Caco-2 (cell line): ENCODE data around the gene YAE1. TPM values are rescaled to one million over a fixed set of nuclear protein-coding genes. Genes with fewer than 3 reads are reported as not detected.

Experiments used
- BruUV-seq: library from RNA; stranded (reverse); fragments of 400-500 nt; replicated peaks from 2 replicates; lab custom pipeline; 2021; lab: Mats Ljungman, UMichigan
- CTCF ChIA-PET: fragments of 300-600 bp; sonication (Branson Sonifier 250); formaldehyde crosslinking; loops from one replicate; lab custom pipeline; 2022; ENCODE audit warnings: antibody characterized with exemption; lab: Charles Lee
- POLR2A ChIA-PET: fragments of 300-600 bp; sonication (Branson Sonifier 250); formaldehyde crosslinking; loops from one replicate; lab custom pipeline; 2022; ENCODE audit warnings: antibody characterized with exemption; lab: Charles Lee
- DNase-seq, 2 experiments: peaks; one replicate each; pipeline versions ENCODE4 v3.0.0 to v3.0.0-alpha.2; 2020 to 2022
- H3K27me3 ChIP-seq: replicated peaks from 2 replicates; pipeline ENCODE4 v1.6.0; 2011; ENCODE audit warnings: low read length; ENCODE audit not compliant: control insufficient read depth, insufficient read depth
- H3K36me3 ChIP-seq: 2 replicates; pipeline ENCODE4 v1.5.1; 2011; ENCODE audit warnings: low read length; ENCODE audit not compliant: control insufficient read depth, insufficient read depth
- H3K4me1 ChIP-seq: fragments of 250-450 bp; sonication (Bioruptor Pico); 2 replicates; pipeline ENCODE4 v1.5.1; 2020; ENCODE audit warnings: mild to moderate bottlenecking
- H3K4me3 ChIP-seq: 2 replicates; pipeline ENCODE4 v1.5.1; 2011; ENCODE audit warnings: low read depth, mild to moderate bottlenecking, control low read depth, low read length
- H3K9me3 ChIP-seq: fragments of 250-450 bp; sonication (Bioruptor Pico); 2 replicates; pipeline ENCODE4 v1.5.1; 2020; ENCODE audit warnings: mild to moderate bottlenecking, moderate library complexity
- H3K27ac Mint-ChIP-seq: one replicate; pipeline ENCODE4 v1.8.0; 2022; ENCODE audit warnings: mixed read lengths; ENCODE audit not compliant: unreplicated experiment
- H3K27me3 Mint-ChIP-seq: one replicate; pipeline ENCODE4 v1.8.0; 2022; ENCODE audit warnings: mixed read lengths; ENCODE audit not compliant: insufficient read depth, unreplicated experiment
- H3K36me3 Mint-ChIP-seq: one replicate; pipeline ENCODE4 v1.8.0; 2022; ENCODE audit warnings: mild to moderate bottlenecking, mixed read lengths; ENCODE audit not compliant: insufficient read depth, unreplicated experiment
- H3K4me1 Mint-ChIP-seq: one replicate; pipeline ENCODE4 v1.8.0; 2022; ENCODE audit warnings: low read depth, mixed read lengths; ENCODE audit not compliant: unreplicated experiment
- H3K4me3 Mint-ChIP-seq: one replicate; pipeline ENCODE4 v1.8.0; 2022; ENCODE audit warnings: mild to moderate bottlenecking, moderate library complexity, mixed read lengths; ENCODE audit not compliant: unreplicated experiment
- H3K9me3 Mint-ChIP-seq: one replicate; pipeline ENCODE4 v1.8.0; 2022; ENCODE audit warnings: mixed read lengths; ENCODE audit not compliant: unreplicated experiment
- CTCF ChIP-seq, 2 experiments: fragments of 200-600 bp in 1 of 2; IDR thresholded peaks; 1 replicate in 1 of 2; 2 replicates in 1 of 2; pipeline versions ENCODE4 v1.5.1 to v1.8.0; 2011 to 2022; ENCODE audit warnings: antibody characterized with exemption in 1 of 2, control low read depth in 1 of 2, inconsistent platforms in 1 of 2, low read depth in 1 of 2, low read length in 1 of 2, mild to moderate bottlenecking in 1 of 2, moderate library complexity in 1 of 2; ENCODE audit not compliant: insufficient read depth in 1 of 2, severe bottlenecking in 1 of 2, unreplicated experiment in 1 of 2
- intact Hi-C: fragments of 100-400 bp; cut with micrococcal nuclease; formaldehyde crosslinking; loops from one replicate; pipeline ENCODE4 v1.10.0; 2022; ENCODE audit not compliant: unreplicated experiment
- total RNA-seq: library from RNA; stranded (reverse); gene quantifications from 2 replicates; pipeline ENCODE4 v1.2.3, GENCODE V29; 2022

YAE1 gene
- total RNA-seq, 1 experiment from 2014 or later: 22.4 TPM

GRCh38 chr7:39606352-39606751 lies 40.1 kb downstream of the YAE1 start:
- Mint-ChIP-seq H3K36me3 (no peaks in the 10 kb centered on the region), H3K27ac (no peak overlapping the region), H3K4me3 (no peak overlapping the region), H3K9me3 (no peaks in the 10 kb centered on the region), H3K27me3 (no peaks in the 10 kb centered on the region), H3K4me1 (peaks cover 7% of the 10 kb centered on the region)
- ChIA-PET CTCF (no interaction called here), POLR2A (no interaction called here)
- H3K4me3 ChIP-seq: no peak overlapping the region
- no peaks in the 10 kb centered on the region for H3K36me3 ChIP-seq
- H3K9me3 ChIP-seq: no peaks in the 10 kb centered on the region
- no peaks in the 10 kb centered on the region; the same call in 1 of the 2 replicates for H3K27me3 ChIP-seq
- no TSS peak for BruUV-seq
- no peak for DNase-seq
- intact Hi-C loops: no loop called here
- H3K4me1 ChIP-seq: no peaks in the 10 kb centered on the region
- TF ChIP-seq CTCF (IDR thresholded peaks at IDR 0.05; ENCODE audit: insufficient read depth in 1 of 2, low read depth in 1 of 2, low read length in 1 of 2, severe bottlenecking in 1 of 2, unreplicated experiment in 1 of 2): no peak

GRCh38 chr7:39606941-39607340 lies 40.7 kb downstream of the YAE1 start:
- Mint-ChIP-seq H3K4me1 (peaks cover 7% of the 10 kb centered on the region), H3K4me3 (no peak overlapping the region), H3K27ac (no peak overlapping the region), H3K27me3 (no peaks in the 10 kb centered on the region), H3K36me3 (no peaks in the 10 kb centered on the region), H3K9me3 (no peaks in the 10 kb centered on the region)
- Histone ChIP-seq H3K4me3 (no peak overlapping the region), H3K9me3 (no peaks in the 10 kb centered on the region), H3K27me3 (no peaks in the 10 kb centered on the region; the same call in 1 of the 2 replicates), H3K4me1 (no peaks in the 10 kb centered on the region), H3K36me3 (no peaks in the 10 kb centered on the region)
- CTCF ChIA-PET: no interaction called here
- no peak for DNase-seq
- intact Hi-C loops: no loop called here
- POLR2A ChIA-PET: no interaction called here
- TF ChIP-seq CTCF (IDR thresholded peaks at IDR 0.05; ENCODE audit: insufficient read depth in 1 of 2, low read depth in 1 of 2, low read length in 1 of 2, severe bottlenecking in 1 of 2, unreplicated experiment in 1 of 2): no peak
- no TSS peak for BruUV-seq

- intact Hi-C loops: no loop called here
- H3K9me3 Mint-ChIP-seq: no peaks in the 10 kb centered on the region
- H3K27ac Mint-ChIP-seq: no peak overlapping the region
- no peaks in the 10 kb centered on the region for H3K27me3 Mint-ChIP-seq
- H3K36me3 Mint-ChIP-seq: no peaks in the 10 kb centered on the region
- peaks cover 7% of the 10 kb centered on the region for H3K4me1 Mint-ChIP-seq
- H3K27me3 ChIP-seq: no peaks in the 10 kb centered on the region; the same call in 1 of the 2 replicates
- CTCF ChIA-PET: no interaction called here
- DNase-seq: no peak
- no peak for TF ChIP-seq CTCF (IDR thresholded peaks at IDR 0.05; ENCODE audit: insufficient read depth in 1 of 2, low read depth in 1 of 2, low read length in 1 of 2, severe bottlenecking in 1 of 2, unreplicated experiment in 1 of 2)
- no peak overlapping the region for H3K4me3 ChIP-seq
- POLR2A ChIA-PET: no interaction called here
- no peak overlapping the region for H3K4me3 Mint-ChIP-seq
- no peaks in the 10 kb centered on the region for H3K36me3 ChIP-seq
- H3K4me1 ChIP-seq: no peaks in the 10 kb centered on the region
- no peaks in the 10 kb centered on the region for H3K9me3 ChIP-seq
- no TSS peak for BruUV-seq
Observed at GRCh38 chr7:39607865-39608264, 41.7 kb downstream of the YAE1 start.
